Testis (tissue), 2 donors: Measurements from ENCODE around the gene MLLT1.
"Not testable (repeated sequence)": the region's sequence is repeated elsewhere in the genome, so short reads cannot be mapped to it uniquely, and the experiment has no call there.

Source experiments
- CTCF ChIP-seq, 3 experiments: fragments of 450-650 bp in 2 of 3; fragments of 200-600 bp in 1 of 3; sonication (generic) in 1 of 3; IDR thresholded peaks; one replicate each; pipeline ENCODE4 v1.5.1; 2016 to 2019; ENCODE audit warnings: antibody characterized with exemption in 3 of 3, mild to moderate bottlenecking in 2 of 3, moderate library complexity in 1 of 3
- POLR2A ChIP-seq: fragments of 450-650 bp; IDR thresholded peaks from one replicate; pipeline ENCODE4 v1.6.1; 2017; ENCODE audit warnings: antibody characterized with exemption, mild to moderate bottlenecking, moderate library complexity

GRCh38 chr19:6282393-6282792 lies 2.6 kb upstream of the MLLT1 start:
- TF ChIP-seq CTCF (IDR thresholded peaks at IDR 0.05); POLR2A: not testable (repeated sequence)
